H9 (cell line): Measurements from ENCODE around the gene OGDH. TPM values are rescaled to one million over a fixed set of nuclear protein-coding genes. Genes with fewer than 3 reads are reported as not detected.

Experiments used
- DNase-seq: peaks from one replicate; pipeline ENCODE4 v3.0.0-alpha.2; 2017
- H2AFZ ChIP-seq: one replicate; pipeline ENCODE4 v1.6.1; 2013; ENCODE audit warnings: mild to moderate bottlenecking, low read length, control low read depth, moderate library complexity
- H2AK5ac ChIP-seq: 2 replicates; pipeline ENCODE4 v1.6.1; 2013; ENCODE audit warnings: low read length, control low read depth, mixed read lengths; ENCODE audit not compliant: insufficient read length
- H2BK120ac ChIP-seq: one replicate; pipeline ENCODE4 v1.6.1; 2013; ENCODE audit warnings: low read depth, mild to moderate bottlenecking, low read length, control low read depth, inconsistent platforms; ENCODE audit not compliant: poor library complexity, severe bottlenecking
- H2BK12ac ChIP-seq: 2 replicates; pipeline ENCODE4 v1.6.1; 2013; ENCODE audit warnings: low read length, control low read depth, mixed read lengths, low read depth; ENCODE audit not compliant: insufficient read length
- H2BK15ac ChIP-seq: 2 replicates; pipeline ENCODE4 v1.6.1; 2013; ENCODE audit warnings: low read depth, low read length, control low read depth
- H2BK20ac ChIP-seq: one replicate; pipeline ENCODE4 v1.6.1; 2013; ENCODE audit warnings: low read depth, mild to moderate bottlenecking, low read length, control low read depth, inconsistent platforms; ENCODE audit not compliant: poor library complexity, severe bottlenecking
- H2BK5ac ChIP-seq: 2 replicates; pipeline ENCODE4 v1.6.1; 2013; ENCODE audit warnings: low read length, control low read depth, mixed read lengths; ENCODE audit not compliant: insufficient read length
- H3K14ac ChIP-seq: 2 replicates; pipeline ENCODE4 v1.6.1; 2013; ENCODE audit warnings: low read length, control low read depth; ENCODE audit not compliant: insufficient read depth
- H3K18ac ChIP-seq: 2 replicates; pipeline ENCODE4 v1.6.1; 2013; ENCODE audit warnings: low read depth, mild to moderate bottlenecking, mixed read lengths, low read length, control low read depth; ENCODE audit not compliant: insufficient read length
- H3K23ac ChIP-seq: 2 replicates; pipeline ENCODE4 v1.6.1; 2013; ENCODE audit warnings: low read length, control low read depth, mixed read lengths, low read depth; ENCODE audit not compliant: insufficient read length
- H3K23me2 ChIP-seq: 2 replicates; pipeline ENCODE4 v1.6.1; 2013; ENCODE audit warnings: low read depth, mild to moderate bottlenecking, mixed read lengths, low read length, control low read depth; ENCODE audit not compliant: insufficient read length, poor library complexity, severe bottlenecking
- H3K27ac ChIP-seq: 2 replicates; pipeline ENCODE4 v1.5.1; 2013; ENCODE audit warnings: low read length, control low read depth, mixed read lengths, low read depth; ENCODE audit not compliant: insufficient read length
- H3K27me3 ChIP-seq: 2 replicates; pipeline ENCODE4 v1.6.1; 2013; ENCODE audit warnings: low read length, control low read depth, inconsistent platforms; ENCODE audit not compliant: insufficient read depth
- H3K4ac ChIP-seq: 2 replicates; pipeline ENCODE4 v1.6.1; 2013; ENCODE audit warnings: low read depth, mild to moderate bottlenecking, control low read depth, inconsistent platforms, low read length, moderate library complexity
- H3K4me1 ChIP-seq: 2 replicates; pipeline ENCODE4 v1.6.1; 2013; ENCODE audit warnings: low read length, control low read depth, inconsistent platforms; ENCODE audit not compliant: insufficient read depth
- H3K4me2 ChIP-seq: 2 replicates; pipeline ENCODE4 v1.6.1; 2013; ENCODE audit warnings: low read length, control low read depth, mixed read lengths; ENCODE audit not compliant: insufficient read length, insufficient read depth
- H3K56ac ChIP-seq: 2 replicates; pipeline ENCODE4 v1.6.1; 2013; ENCODE audit warnings: low read depth, mild to moderate bottlenecking, mixed read lengths, low read length, control low read depth; ENCODE audit not compliant: insufficient read length
- H3K79me1 ChIP-seq: 2 replicates; pipeline ENCODE4 v1.6.1; 2013; ENCODE audit warnings: low read depth, mild to moderate bottlenecking, moderate library complexity, low read length, control low read depth, inconsistent platforms; ENCODE audit not compliant: insufficient read depth, poor library complexity, severe bottlenecking
- H3K79me2 ChIP-seq: 2 replicates; pipeline ENCODE4 v1.6.1; 2013; ENCODE audit warnings: low read length, control low read depth, inconsistent platforms; ENCODE audit not compliant: insufficient read depth
- H3K9ac ChIP-seq: 2 replicates; pipeline ENCODE4 v1.6.1; 2013; ENCODE audit warnings: low read length, control low read depth, mixed read lengths; ENCODE audit not compliant: insufficient read length; ENCODE audit errors: extremely low read depth
- H3K9me3 ChIP-seq: one replicate; pipeline ENCODE4 v1.6.1; 2013; ENCODE audit warnings: low read depth, low read length, inconsistent platforms; ENCODE audit not compliant: control insufficient read depth
- H3T11ph ChIP-seq: one replicate; pipeline ENCODE4 v1.6.1; 2013; ENCODE audit warnings: mild to moderate bottlenecking, low read length, control low read depth, inconsistent platforms
- H4K20me1 ChIP-seq: one replicate; pipeline ENCODE4 v1.6.1; 2013; ENCODE audit not compliant: control insufficient read depth, insufficient read length, insufficient read depth
- H4K5ac ChIP-seq: 2 replicates; pipeline ENCODE4 v1.6.1; 2013; ENCODE audit warnings: low read depth, mild to moderate bottlenecking, mixed read lengths, low read length, control low read depth; ENCODE audit not compliant: insufficient read length
- H4K8ac ChIP-seq: replicated peaks from 2 replicates; pipeline ENCODE4 v1.6.1; 2013; ENCODE audit warnings: low read length, control low read depth, mixed read lengths, low read depth; ENCODE audit not compliant: insufficient read length
- H4K91ac ChIP-seq: 2 replicates; pipeline ENCODE4 v1.6.1; 2013; ENCODE audit warnings: low read depth, mild to moderate bottlenecking, moderate library complexity, mixed read lengths, low read length, control low read depth; ENCODE audit not compliant: insufficient read length
- H3K27ac Mint-ChIP-seq, 3 experiments: 2 replicates in 2 of 3; 3 replicates in 1 of 3; pipeline ENCODE4 v1.8.0; 2020 to 2021; ENCODE audit warnings: mixed read lengths in 3 of 3, mild to moderate bottlenecking in 1 of 3, moderate library complexity in 1 of 3
- H3K27me3 Mint-ChIP-seq: 2 replicates; pipeline ENCODE4 v1.8.0; 2021; ENCODE audit warnings: low read depth, mild to moderate bottlenecking, moderate library complexity, mixed read lengths
- H3K36me3 Mint-ChIP-seq, 3 experiments: 2 replicates in 2 of 3; 3 replicates in 1 of 3; pipeline ENCODE4 v1.8.0; 2020 to 2021; ENCODE audit warnings: low read depth in 3 of 3, mixed read lengths in 3 of 3; ENCODE audit not compliant: insufficient read depth in 1 of 3
- H3K4me1 Mint-ChIP-seq, 2 experiments: 2 replicates each; pipeline ENCODE4 v1.8.0; 2020; ENCODE audit warnings: mixed read lengths in 2 of 2
- H3K4me3 Mint-ChIP-seq, 2 experiments: 2 replicates in 1 of 2; 3 replicates in 1 of 2; pipeline ENCODE4 v1.8.0; 2020 to 2021; ENCODE audit warnings: mild to moderate bottlenecking in 2 of 2, mixed read lengths in 2 of 2, moderate library complexity in 1 of 2
- H3K9me3 Mint-ChIP-seq, 2 experiments: 2 replicates in 1 of 2; 3 replicates in 1 of 2; pipeline ENCODE4 v1.8.0; 2020; ENCODE audit warnings: mild to moderate bottlenecking in 2 of 2, mixed read lengths in 2 of 2, moderate library complexity in 1 of 2
- CTCF ChIP-seq: fragments of 200-600 bp; sonication (generic); conservative IDR thresholded peaks from 3 replicates; pipeline ENCODE4 v1.8.0; 2021; ENCODE audit warnings: antibody characterized with exemption, mild to moderate bottlenecking
- WGBS: extraction: QIAGEN DNeasy Blood & Tissue Kit; methylation state at CpG from one replicate; pipeline ENCODE4 v1.1.7; 2013; ENCODE audit warnings: missing lambda C conversion rate, low lambda C conversion rate, mixed read lengths; ENCODE audit not compliant: insufficient read length; ENCODE audit errors: extremely low coverage; 5-methylcytosine and 5-hydroxymethylcytosine counted together
- total RNA-seq: library from RNA; stranded (reverse); gene quantifications from 2 replicates; pipeline ENCODE4 v1.2.1, GENCODE V29; 2021

OGDH gene
- total RNA-seq, 1 experiment from 2014 or later: 77.3 TPM

GRCh38 chr7:44678471-44679179 is 72.2 kb downstream of the OGDH start:
- WGBS: no CpG with 5 or more reads among the region's 5 CpGs
- no peaks in the 10 kb centered on the region for H3K9me3 Mint-ChIP-seq
- peaks cover 13 to 51% (median 23%) of the 10 kb centered on the region in 3 experiments for H3K36me3 Mint-ChIP-seq
- TF ChIP-seq CTCF: no peak
- no peaks in the 10 kb centered on the region for H3K23me2 ChIP-seq
- H3K9ac ChIP-seq: no peak overlapping the region
- H3T11ph ChIP-seq: no peak overlapping the region
- no peak for DNase-seq
- H3K79me2 ChIP-seq: no peaks in the 10 kb centered on the region
- H3K27ac Mint-ChIP-seq: peak overlapping the region in 1 of 3 experiments; percentile 91; a peak in 3 of 7 replicates
- H3K27me3 ChIP-seq: no peaks in the 10 kb centered on the region
- H4K8ac ChIP-seq: no peak overlapping the region
- H3K4me1 ChIP-seq: no peaks in the 10 kb centered on the region
- no peak overlapping the region for H3K4me2 ChIP-seq
- H3K14ac ChIP-seq: no peak overlapping the region
- no peaks in the 10 kb centered on the region for H3K79me1 ChIP-seq
- H3K4me1 Mint-ChIP-seq: no peaks in the 10 kb centered on the region
- no peaks in the 10 kb centered on the region for H3K9me3 ChIP-seq
- no peak overlapping the region for H4K5ac ChIP-seq
- H2BK20ac ChIP-seq: no peak overlapping the region
- H3K56ac ChIP-seq: no peak overlapping the region
- no peaks in the 10 kb centered on the region for H4K20me1 ChIP-seq
- H3K23ac ChIP-seq: no peak overlapping the region
- H2BK120ac ChIP-seq: no peak overlapping the region
- H2BK5ac ChIP-seq: no peak overlapping the region
- H2BK15ac ChIP-seq: no peak overlapping the region
- H2AFZ ChIP-seq: no peak overlapping the region
- H3K4ac ChIP-seq: no peak overlapping the region
- no peak overlapping the region for H3K4me3 Mint-ChIP-seq
- H3K27me3 Mint-ChIP-seq: no peaks in the 10 kb centered on the region
- no peak overlapping the region for H4K91ac ChIP-seq
- no peak overlapping the region for H2AK5ac ChIP-seq
- H3K27ac ChIP-seq: no peak overlapping the region
- H3K18ac ChIP-seq: no peak overlapping the region
- no peak overlapping the region for H2BK12ac ChIP-seq
